IPS DF 19.7 (cell line): ENCODE results near the gene CPSF3.
"Not testable (repeated sequence)": the region's sequence is repeated elsewhere in the genome, so short reads cannot be mapped to it uniquely, and the experiment has no call there.

Experiments
- DNase-seq: peaks from one replicate; pipeline ENCODE4 v3.0.0-alpha.2; 2013; ENCODE audit warnings: low read depth, low spot score

CPSF3 gene

DNA sequence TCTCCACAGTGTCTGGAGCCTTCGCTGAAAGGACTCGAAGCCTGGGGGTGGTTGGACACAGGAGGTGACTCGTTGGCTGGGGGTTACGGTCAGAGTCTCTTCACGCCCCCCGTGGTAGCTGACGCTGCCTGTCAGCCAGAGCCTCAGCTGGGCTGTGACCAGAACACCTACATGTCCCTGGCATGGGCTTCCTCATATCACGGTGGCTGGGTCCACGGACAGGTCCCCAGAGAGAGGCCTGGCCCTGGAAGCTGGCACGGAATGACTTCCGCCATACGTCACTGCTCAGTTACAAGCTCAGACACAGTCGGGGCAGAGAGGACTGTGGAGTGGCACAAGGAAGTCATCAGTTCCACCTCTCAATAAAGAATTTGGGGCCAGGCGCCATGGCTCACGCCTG, 28.6 kb upstream of the CPSF3 start:
- DNase-seq, result no peak

DNA sequence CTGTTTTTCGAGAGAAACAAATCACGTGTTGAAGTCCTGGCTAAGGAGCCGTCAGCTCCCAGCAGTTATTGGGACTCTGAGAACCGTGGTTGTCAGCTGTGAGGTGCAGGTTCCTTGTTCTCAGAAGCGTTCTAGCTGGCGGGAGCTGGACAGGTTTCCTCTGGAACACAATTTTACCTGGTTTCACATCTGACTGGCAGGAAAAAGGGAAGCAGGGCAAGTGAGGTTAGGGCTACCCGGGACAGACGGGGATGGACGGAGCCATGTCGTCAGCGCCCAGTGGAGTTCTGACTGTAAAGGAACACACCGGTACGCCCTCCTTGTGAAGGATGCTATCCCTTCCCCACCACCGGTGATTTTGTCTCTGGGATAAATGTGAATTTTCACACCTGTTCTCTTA, 26.3 kb upstream of the CPSF3 start:
- DNase-seq, result no peak

DNA sequence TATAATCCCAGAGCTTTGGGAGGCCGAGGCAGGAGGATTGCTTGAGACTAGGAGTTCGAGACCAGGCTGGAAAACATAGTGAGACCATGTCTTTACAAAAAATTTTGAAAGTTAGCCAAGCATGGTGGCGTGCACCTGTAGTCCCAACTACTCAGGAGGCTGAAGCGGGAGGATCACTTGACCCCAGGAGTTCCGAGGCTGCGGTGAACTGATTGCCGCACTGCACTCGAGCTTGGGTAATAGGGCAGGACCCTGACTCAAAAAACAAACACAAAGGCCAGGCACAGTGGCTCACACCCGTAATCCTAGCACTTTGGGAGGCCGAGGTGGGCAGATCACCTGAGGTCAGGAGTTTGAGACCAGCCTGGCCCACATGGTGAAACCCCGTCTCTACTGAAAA, 25.2 kb upstream of the CPSF3 start:
- DNase-seq, result not testable (repeated sequence)

DNA sequence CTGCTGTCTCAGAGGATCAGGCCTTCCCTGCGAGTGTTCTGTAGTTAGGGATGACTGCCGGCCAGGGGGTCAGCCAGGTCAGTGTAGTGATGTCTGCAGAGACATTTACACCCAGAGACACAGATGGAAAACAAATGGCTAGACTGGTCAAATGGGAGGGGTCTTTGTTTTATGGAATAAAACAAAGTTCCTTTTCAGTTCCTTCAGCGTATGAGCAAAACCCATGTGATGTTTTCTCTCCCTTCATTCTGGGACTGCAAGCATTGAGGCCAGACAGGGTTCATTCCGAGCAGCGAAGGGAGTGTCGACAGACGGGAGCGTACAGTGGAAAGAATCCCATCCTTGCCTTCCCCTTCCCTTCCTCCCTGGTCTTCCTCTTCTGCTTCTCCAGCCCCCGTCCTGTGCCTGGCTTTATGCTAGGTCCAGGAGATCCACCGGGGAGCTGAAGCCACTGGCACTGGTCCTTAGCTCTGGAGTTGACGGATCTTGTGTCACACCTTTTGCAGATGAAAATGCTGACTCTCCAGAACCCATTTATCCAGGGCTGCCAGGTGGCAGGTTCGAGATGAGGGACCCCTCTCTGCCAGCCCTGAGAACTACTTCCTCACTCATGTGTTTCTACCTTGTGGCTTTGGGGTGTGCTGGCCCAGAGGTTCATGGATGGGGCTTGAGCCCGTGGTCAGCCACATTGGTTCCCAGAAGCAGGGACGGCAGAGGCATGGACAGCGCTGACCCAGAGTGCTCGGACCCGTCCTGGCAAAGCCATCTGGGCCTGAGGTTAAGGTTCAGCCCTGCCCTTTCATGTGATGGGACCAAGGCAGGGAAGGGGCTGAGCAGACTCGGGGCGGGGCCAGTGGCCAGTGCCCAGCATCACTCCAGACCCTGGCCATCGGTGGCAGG, 24.3 kb upstream of the CPSF3 start:
- DNase-seq, result no peak

DNA sequence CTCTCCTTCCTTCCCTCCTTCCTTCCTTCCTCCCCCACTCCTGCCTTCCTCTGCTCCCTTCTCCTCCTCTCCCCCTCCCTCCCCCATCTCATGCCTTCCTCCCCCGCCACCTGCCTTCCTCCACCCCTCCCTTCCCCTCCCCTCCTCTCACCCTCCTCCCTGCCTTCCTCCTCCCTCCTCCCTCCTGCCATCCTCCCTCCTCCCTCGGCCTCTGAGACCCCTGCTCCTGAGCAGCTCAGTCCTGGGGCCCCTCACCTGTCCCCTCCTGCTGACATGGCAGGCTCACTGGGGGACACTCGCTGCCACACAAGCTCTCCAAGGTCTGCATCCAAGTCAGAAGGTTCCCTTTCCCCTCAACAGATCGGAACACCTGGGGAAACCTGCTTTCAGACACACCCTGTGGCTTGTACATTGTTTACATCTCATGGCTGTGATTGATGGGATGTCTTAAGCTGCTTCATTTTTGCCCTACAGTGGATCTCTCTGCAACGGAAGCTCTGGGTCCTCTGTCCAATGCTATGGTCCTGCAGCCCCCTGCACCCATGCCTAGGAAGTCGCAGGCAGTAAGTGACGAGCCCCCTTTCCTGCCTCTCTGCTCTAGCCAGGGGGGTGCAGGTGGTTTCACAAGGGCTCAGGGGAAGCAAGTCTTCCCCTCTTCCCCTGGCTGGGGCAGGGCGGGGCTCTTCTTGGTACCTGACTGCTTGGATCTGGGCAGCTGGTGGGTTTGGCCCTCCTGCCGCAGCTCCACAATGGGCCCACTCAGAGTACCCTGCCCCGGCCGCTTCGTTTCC, 23.0 kb upstream of the CPSF3 start:
- no peak for DNase-seq

DNA sequence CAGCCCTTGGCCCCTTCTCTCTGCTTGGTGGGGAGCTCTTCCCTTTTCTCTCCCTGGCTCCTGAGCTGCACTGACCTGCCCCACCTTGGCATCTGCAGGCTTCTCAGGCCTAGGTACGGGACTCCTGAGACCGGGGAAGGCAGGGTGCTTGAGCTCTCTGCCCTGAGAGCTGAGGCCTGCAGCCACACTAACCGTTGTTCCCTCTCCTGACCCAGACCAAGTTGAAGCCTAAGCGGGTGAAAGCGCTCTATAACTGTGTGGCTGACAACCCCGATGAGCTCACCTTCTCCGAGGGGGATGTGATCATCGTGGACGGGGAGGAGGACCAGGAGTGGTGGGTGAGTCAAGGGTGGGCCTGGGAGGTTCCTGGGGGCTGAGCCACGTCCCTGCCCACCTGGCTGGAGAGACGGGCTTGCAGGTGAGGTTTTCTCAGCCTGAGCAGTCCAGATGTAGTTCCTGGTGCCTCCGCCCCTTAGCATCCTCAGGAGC, 22.4 kb upstream of the CPSF3 start:
- DNase-seq, result no peak

DNA sequence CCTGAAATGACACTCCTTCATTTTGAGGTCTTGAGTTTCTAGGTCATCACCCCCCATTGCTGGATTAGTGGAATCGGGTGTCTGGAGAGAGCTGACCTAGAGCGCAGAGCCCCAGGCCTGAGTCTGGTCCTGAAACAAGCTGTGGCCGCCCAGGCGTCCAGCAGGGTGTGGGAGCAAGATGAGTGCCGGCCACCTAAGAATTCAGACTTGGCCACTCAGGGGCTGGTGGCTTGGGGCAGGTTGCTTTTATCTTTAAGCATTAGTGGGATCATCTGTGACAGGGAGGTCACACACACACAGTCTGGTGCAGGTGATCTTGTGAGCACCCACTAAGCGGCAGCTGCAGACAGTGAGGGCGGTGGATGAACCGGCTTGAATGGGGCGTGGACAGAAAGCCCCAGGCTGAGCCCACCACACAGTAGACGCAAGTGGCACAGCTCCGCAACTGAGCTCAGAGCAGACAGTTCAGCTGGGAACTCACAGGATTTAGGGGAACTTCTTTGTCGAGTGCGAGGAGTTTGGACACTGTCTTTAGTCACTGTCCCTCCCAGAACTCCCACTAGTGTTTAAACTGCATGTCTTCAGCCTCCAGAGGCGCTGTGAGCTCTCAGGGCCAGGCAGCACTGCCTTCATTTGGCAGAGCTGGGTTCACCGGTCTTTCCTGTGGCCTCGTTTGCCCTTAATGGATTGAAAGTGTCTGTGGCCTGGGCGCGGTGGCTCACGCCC, 21.6 kb upstream of the CPSF3 start:
- no peak for DNase-seq

DNA sequence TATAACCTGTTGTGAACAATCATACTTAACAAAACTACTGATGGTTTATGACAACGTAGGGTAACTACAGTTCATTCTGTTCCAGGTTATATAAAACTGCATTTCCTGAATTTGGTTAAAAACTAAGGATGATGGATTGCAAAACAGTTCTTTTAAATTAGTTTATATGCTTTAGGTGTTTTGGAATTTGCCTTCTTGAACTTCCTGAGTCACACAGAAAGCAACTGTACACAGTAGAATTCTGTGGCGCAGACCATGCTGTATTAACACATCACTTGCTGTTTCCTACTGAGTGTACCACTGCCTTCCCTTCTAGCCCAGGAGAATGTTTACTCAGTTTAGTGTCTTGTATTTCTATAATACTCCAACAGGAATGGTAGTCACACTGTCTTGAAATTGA, 19.5 kb upstream of the CPSF3 start:
- no peak for DNase-seq

DNA sequence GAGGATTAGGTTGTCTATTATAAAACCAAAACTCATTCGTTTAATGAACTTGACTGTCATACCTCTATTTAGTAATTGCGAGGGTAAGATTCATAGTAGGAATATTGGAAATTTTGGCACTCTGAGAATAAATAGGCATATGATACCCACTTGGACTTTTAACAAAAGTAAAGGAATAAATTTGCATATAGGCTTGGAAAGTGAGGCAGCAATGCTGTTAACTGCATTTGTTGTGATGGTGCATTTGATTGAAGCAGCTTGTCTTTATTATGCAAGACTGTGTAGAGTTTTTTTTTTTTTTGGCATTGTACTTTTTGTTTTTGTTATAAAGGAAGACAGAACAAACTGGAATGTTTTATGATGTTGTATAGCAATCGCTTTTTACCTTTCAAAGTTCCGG, 19.0 kb upstream of the CPSF3 start:
- no peak for DNase-seq

DNA sequence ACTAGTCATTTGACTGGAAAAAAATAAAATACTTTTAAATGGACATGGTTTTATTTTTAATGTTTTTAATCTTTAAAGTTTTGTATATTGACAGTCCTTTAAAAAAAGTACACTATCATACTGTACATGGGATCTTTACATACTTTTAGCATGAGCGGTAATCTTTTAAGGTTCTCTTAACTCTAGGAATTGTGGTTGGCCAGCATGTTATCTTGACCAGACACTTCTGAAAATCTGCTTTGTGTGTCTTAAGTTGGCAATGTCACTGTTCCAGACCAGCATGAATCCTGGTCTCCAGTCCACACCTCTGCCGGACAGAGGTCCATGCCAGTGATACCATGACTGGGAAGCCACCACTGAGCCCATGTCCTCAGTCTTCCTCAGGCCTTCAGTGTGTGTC, 17.8 kb upstream of the CPSF3 start:
- no peak for DNase-seq

DNA sequence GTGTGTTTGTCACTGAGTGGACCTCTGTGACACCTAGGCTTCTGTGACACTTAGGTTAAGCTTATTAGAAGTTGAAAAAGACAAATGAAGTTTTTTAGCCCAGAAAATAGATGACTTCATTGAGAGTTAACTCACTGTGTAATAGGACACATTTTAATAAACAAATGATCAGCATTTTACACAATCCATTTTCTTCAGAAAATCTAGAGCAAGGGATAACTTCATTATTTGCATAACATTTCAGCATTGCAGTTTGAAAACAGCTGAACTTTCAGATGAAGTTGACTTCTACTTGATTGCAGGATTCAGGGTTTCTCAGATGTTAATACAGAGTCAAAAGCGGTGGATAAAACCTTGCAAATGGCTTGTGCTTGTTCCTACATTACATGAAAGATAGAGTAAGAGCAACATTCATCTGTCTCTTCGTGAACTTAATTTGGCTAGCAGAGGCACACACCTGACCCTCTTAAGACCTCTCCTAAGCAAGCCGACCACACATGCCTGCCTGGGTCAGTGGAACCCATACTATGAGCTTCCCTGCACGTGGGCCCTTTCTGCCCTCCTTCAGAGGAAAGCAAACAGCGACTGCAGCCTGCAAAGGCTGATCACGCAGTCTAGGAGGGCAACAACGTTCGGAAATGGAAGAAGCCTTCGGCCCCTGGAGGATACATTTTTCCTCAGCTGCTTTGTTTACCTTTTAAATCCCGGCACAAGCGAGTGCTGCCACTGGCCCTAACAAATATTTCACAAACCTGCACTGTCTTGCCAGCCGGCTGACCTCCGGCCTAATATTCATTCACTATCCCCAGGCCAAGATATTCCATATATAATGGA, 16.7 kb upstream of the CPSF3 start:
- no peak for DNase-seq

DNA sequence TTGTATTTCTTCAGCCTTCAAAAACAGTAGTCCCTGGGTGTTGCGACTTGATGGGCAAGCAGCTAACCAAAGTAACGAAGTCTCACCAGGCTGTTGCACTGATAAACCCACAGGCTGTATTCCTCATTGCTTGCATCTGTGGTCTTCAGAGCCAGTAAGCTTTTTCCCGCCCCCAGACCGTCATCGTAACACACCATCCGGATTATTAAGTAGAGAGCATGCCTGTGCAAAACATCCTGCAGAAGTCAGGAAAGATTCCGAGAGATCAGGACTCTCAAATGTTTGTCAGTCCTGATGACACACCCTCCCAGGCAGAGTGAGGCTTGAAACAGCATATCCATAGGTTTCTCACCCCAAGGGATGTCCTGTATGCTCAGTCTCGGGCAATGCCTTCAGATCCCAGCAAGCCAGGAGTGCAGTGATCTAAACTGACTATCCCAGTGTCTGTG, 16.1 kb upstream of the CPSF3 start:
- no peak for DNase-seq

DNA sequence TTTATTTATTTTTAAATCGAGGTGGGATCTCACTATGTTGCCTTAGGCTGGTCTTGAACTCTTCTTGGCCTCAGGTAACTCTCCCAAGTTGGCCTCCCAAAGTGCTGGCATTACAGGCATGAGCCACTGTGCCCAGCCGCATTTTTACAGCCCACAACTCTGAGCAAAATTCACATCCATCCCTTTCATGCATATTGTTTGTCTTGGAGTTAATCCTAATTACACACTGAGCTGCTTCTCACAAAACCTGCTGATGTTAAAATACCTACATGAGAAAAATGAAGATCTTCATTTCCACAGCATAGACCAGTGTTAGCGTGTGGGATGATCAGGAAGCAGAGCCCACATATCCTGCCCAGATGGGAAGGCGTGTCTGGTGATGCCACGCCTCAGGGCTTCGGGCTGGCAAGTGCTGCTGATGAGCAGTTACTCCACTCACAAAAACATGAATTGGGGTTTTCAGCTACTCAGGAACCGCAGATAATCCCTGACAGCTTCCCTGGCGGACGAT, 14.8 kb upstream of the CPSF3 start:
- DNase-seq, result no peak

DNA sequence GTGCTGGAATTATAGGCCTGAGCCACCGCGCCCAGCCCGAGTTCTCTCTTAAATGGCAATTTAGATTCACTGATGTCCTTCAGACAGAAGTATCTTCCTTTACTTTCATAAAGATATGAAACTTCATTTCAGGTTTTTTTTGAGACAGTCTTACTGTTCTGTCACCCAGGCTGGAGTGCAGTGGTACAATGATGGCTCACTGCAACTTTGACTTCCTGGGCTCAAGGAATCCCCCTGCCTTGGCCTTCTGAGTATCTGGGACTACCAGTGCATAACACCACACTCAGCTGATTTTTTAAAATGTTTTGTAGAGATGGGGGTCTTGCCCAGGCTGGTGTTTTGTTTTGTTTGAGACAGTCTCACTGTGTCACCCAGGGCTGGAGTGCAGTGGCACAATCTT, 13.3 kb upstream of the CPSF3 start:
- no peak for DNase-seq

DNA sequence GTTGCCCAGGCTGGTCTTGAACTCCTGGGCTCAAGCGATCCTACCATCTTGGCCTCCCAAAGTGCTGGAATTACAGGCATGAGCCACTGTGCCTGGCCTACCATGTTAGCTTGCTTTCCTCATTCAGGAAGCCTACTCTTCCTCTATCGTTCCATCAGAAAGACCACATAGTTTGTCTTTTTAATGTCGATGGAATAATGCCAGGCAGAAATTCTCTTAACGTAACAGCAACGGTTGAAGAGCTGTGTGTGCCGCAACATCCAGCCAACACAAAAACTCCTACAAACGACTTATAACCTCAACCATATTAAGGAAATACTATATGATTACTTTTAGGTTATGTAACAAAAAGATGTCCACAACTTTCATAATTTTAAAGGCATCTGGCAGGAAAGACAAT, 10.7 kb upstream of the CPSF3 start:
- DNase-seq, result no peak

DNA sequence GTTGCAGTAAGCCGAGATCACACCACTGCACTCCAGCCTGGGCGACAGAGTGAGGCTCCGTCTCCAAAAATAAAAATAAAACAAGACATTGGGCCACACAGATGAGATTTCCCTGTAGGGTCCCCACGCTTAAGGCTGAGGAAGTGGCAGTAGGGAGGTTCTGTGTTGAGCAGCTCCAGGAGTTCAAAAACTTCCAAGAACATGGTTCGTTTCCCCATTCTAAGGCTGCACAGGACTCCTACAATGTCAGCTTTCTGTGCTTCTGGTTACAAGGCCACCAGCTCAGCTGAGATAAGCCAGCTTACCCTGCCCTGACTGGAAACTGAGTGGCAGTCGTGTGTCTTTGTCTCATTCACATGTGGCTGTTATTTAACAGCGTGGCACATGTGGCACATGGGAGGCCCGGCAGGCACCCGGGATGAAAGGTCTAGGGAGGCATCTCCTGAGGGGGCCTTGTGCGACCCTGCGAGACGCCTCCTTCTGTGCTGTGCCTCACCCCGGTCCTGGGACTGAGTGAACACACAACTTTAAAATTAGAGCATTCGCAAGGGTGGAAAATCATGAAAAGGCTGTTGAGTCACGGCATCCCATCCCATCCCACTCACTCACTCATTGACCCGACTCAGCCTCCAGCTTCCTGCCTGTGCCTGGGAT, 7.8 kb upstream of the CPSF3 start:
- no peak for DNase-seq

DNA sequence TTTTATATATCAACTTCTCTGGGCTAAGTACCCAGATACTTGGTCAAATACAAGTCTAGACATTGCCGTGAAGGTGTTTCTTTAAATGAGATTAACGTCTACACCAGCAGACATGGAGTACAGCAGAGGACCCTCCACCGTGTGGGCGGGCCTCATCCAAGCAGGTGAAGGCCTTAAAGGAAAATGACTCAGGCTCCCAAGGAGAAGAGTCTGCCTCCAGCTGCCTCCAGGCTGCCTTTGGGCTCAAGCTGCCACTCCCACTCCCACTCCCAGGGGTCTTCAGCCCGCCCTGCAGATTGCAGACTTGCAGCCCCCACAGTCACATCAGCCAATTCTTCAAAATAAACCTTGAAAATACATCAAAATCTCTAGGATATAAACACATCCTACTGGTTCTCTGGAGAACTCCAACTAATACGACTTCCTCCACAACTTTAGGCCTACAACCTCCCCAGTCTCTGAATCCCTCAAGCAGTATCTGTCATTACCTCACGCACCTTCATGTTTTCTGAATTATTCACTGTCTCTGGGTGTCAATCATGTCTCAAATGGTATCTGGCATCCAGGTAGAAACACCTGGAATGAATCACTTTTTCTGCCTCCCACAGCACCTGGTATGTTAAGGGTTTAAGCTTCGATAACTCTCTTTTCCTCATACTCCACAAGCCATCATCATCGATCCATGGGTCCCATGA, 7.0 kb upstream of the CPSF3 start:
- DNase-seq, result no peak

DNA sequence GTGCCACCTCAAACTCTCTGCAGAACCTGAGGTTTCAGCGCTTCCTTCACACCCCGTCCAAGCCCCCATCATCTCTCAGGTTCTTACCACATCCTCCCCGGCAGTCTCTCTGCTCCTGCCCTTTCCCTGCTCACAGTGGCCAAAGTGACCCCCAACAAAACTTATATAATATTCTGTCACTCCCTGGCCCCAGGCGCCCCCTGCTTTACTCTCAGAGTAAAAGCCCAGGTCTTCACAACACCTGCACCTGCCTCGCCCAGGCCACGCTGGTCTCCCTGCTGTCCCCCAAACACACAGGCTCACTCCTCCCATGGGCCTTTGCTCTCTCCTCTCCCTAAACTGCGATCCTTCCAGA, 6.5 kb upstream of the CPSF3 start:
- DNase-seq, result no peak

DNA sequence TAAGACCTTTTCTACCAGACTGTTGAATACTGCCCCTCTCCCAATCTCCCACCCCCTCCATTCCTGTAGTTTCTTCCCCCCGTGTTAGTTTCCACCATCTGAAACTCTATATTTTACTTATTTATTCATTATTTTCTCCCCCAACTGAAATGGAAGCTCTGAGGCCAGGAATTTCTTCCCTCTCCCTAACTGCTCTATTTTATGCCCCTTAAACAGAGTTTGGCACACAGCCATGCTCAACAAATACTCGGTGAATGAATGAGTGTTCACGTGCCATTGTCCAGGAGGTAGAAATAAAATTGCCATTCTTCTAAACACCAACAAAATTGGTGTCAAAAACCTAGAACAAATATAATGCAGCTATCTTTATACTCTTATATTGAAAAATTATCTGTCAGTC, 5.7 kb upstream of the CPSF3 start:
- DNase-seq, result no peak

DNA sequence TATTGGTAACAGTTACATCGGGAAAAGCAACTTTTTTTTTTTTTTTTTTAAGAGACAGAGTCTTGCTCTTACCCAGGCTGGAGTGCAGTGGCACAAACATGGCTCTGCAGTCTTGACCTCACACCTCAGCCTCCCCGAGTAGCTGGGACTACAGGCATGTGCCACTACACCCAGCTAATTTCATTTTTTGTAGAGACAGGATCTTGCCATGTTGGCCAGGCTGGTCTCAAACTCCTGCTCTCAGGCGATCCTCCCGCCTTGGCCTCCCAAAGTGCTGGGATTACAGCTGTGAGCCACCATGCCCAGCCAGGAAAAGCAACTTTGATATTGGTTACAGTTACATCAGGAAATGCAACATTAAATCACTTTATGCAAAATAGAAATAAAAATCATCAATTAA, 4.7 kb upstream of the CPSF3 start:
- no peak for DNase-seq
